CD4-positive, alpha-beta T cell treated with Interleukin-10 for 1 hour (primary cell): ENCODE measurements around the gene NCOR1.
"Not testable (repeated sequence)": the region's sequence is repeated elsewhere in the genome, so short reads cannot be mapped to it uniquely, and the experiment has no call there.

ENCODE experiments used
- DNase-seq: peaks from one replicate; pipeline ENCODE4 v3.0.0-alpha.2; 2020

NCOR1 gene

DNA sequence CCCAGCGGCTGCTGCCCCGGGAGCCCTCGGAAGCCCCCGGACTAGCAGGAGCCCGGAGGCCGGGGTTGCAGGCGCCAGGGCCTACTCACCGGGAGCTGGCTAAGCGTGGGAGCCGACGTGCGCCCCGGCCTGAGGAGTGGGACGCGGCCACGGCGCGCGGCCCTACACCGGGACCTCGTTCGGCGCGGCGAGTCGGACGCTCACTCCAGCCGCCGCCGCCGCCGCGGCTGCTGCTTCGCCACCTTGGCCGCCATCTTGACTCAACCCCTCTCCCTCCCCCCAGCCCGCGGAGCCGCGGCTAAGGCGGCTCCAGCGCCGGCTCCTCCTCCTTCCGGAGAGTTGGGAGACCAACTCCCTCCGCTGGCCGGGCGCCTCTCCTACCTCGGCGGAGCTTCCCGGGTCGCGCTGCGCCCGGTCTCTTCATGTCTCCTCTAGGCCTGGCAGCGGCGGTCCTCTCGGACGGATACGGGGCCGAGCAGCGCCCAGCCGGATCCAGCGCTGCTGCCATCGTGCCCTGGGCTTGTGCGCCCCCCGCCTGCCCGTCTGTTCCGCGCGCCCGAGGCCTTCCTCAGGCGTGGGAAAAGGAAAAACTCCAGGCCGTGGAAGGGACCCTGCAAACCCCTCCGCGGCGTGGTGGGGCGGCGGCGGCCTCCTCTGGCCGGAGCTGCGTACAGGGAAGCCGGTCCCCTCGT, at the start of gene NCOR1:
NCOR1 (minus strand) TSS at position 262 of the 692 bp plus-strand sequence. CDS start 20,965 bp downstream, outside the sequence.
- peak; percentile 88 for DNase-seq

- no peak for DNase-seq
Observed at GRCh38 chr17:16262201-16262600, 46.9 kb upstream of the NCOR1 start.

- DNase-seq: no peak
Observed at GRCh38 chr17:16261049-16261448, 45.7 kb upstream of the NCOR1 start.

DNA sequence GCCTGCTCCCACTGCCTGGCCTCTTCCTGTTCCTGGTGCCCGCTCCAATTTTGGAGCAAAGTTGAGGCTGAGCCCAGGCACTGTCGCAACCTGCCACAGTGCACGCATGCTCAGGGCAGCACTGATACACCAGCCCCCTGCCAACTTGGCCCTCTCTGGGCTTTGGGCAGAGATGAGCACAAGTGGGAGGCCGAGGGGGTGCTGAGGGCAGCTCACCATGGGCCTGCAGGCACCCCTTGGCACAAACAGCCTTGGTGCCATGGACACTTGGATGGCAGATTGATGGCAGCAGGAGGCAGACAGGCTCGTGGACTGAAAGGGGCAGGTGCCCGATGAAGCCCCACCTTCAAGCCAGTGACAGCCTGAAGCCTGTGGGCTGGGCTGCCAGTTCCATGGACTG, 44.6 kb upstream of the NCOR1 start:
- no peak for DNase-seq

- DNase-seq: no peak
Observed at GRCh38 chr17:16258901-16259300, 43.6 kb upstream of the NCOR1 start.

GRCh38 chr17:16255481-16255921, 40.2 kb upstream of the NCOR1 start:
- DNase-seq: no peak

GRCh38 chr17:16254773-16255400, 39.6 kb upstream of the NCOR1 start:
- no peak for DNase-seq

- no peak for DNase-seq
Observed at GRCh38 chr17:16251556-16251955, 36.2 kb upstream of the NCOR1 start.

GRCh38 chr17:16251043-16251442, 35.7 kb upstream of the NCOR1 start:
- no peak for DNase-seq

DNA sequence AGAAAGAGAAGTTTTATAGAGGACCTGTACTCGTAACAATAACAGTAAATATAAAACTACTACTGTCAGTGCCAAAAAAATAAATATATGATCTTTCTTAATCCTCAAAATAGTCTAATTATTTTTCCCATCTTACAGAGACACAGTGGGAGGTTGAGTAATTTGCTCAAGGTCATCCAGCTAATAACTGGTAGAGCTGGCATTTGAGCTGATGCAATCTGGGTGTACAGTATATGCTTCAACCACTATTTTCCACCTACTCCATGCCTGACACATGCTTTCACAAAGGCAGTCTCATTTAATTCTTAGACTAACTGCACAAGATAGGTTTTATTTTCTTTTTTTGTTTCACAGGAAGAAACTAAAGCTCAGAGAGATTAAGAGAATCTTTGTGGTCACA, 35.3 kb upstream of the NCOR1 start:
- DNase-seq: no peak

DNA sequence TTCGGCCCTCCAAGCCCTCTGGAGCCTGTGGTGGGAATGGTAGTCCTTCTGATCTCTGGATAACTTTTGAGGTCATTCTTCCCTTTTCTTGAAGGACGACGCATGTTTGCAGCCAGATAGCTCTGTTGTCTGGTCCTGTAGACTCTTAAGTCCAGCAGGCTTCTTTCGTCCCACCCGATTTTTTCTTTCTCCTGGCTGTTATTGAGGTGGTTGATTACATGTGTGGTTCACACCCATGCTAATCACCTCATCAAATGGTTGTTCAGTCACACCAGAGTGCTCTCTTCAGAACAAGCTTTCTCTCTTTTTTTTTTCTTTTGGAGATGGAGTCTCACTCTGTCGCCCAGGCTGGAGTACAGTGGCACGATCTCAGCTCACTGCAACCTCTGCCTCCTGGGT, 32.3 kb upstream of the NCOR1 start:
- no peak for DNase-seq

DNA sequence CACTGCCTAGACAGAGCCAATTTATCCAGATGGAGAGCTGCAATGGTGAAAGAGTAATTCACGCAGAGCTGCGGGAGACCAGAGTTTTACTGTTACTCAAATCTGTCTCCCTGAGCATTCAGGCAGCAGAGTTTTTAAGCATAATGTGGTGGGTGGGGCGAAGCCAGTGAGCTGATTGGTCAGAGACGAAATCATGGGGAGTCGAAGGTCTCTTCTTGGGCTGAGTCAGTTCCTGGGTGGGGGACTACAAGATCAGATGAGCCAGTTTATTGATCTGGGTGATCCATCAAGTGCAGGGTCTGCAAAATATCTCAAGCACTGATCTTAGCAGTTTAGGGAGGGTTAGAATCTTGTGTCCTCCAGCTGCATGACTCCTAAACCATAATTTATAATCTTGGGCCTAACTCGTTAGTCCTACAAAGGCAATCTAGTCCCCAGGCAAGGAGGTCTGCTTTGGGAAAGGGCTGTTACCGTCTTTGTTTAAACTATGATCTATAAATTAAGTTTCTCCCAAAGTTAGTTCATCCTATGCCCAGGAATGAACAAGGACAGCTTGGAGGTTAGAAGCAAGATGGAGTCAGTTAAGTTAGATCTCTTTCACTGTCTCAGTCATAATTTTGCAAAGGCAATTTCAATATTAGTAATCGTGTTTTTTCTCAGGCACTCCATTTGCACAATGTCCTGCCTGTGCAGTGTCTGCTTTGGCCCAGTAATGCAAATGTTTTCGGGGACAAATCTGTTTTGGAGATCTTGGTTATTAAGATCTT, 28.6 kb upstream of the NCOR1 start:
- DNase-seq: no peak

- DNase-seq: no peak
Observed at GRCh38 chr17:16243385-16243784, 28.1 kb upstream of the NCOR1 start.

DNA sequence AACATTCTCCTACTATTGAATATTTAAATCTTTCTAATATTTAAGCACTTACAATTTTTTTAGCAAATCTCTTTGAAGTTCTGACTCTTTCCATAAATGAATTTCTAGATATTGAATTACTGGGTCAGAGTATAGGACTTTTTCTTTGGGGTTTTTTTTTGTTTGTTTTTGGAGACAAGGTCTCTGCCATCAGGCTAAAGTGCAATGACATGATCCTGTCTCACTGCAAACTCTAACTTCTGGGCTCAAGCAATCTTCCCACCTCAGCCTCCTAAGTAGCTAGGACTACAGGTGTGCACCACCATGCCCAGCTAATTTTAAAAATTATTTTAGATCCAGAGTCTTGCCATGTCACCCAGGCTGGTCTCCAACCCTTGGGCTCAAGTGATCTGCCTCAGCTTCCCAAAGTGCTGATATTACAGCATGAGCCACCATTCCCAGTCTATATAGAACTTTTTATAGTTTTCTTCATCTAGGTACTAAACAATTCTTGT, 26.6 kb upstream of the NCOR1 start:
- no peak for DNase-seq

DNA sequence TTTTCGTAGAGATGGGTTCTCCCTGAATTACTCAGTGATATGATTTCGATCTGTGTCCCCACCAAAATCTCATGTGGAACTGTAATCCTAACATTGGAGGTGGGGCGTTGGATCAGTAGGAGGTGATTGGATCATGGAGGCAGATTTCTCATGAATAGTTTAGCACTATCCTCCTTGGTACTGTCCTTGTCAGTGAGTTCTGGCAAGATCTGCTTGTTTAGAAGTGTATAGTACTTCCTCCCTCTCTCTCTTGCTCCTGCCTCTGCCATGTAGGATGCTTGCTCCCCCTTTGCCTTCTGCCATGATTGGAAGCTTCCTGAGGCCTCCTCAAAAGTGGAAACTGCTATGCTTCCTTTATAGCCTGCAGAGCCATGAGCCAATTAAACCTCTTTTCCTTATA, 24.6 kb upstream of the NCOR1 start:
- no peak for DNase-seq

DNA sequence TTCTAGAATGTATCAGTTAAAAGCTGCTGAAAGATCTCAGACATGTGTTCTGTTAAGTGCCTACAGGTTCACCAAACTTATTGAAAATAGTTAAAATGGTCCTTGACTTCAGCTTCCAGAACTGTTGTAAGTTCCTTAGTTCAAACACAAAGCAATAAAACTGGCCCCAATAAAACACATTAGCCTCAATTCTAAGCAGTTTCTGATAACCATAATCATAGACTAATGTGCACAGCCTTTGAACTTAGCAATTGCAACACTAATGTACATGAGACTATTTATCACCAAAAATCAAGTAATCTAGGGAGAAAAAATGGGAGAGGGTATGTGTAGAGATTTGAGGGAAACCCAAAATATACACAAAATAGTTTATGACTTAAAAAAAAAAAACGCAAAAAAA, 17.1 kb upstream of the NCOR1 start:
- no peak for DNase-seq

- not testable (repeated sequence) for DNase-seq
Observed at GRCh38 chr17:16229912-16230561, 14.7 kb upstream of the NCOR1 start.

DNA sequence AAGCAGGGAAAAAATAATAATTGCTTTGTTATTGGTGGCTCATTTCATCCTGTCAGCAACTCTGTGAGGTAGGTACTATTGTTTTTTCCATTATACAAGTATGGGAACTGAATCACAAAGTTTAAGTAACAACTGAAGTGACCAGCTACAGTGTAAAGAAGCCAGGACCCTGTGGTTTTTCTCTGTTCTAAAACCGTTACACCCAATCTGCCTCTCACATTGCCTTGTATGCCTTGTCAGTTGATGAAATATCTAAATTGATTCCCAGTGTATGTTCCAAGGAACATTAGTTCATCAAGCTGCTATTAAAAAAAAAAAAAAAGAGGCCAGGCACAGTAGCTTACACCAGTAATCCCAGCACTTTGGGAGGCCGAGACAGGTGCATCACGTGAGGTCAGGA, 7.1 kb upstream of the NCOR1 start:
- DNase-seq: no peak

GRCh38 chr17:16217002-16217635, 1.8 kb upstream of the NCOR1 start, which contains the start of gene PIGL:
Gene PIGL, plus strand, starts transcription at chr17:16217210. Its CDS starts 17 bp downstream, at chr17:16217227.
- peak; percentile 90 for DNase-seq

- not testable (repeated sequence) for DNase-seq
Observed at GRCh38 chr17:16216341-16217001, 1.1 kb upstream of the NCOR1 start.

DNA sequence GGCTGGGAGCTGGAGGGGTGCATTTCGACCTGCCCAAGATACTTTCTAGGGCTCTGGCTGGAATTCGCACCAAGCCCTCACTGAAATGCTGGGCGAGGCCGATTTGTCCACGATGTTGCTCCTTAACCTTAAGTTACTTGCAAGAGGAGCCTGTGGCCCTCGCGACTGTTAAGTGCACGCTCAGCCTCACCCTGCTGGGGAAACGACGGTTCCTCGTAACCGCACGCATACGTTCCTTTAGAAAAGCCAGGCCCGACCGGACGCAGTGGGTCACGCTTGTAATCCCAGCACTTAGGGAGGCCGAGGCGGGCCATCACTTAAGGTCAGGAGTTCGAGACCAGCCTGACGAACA, 607 bp upstream of the NCOR1 start:
- DNase-seq: no peak

DNA sequence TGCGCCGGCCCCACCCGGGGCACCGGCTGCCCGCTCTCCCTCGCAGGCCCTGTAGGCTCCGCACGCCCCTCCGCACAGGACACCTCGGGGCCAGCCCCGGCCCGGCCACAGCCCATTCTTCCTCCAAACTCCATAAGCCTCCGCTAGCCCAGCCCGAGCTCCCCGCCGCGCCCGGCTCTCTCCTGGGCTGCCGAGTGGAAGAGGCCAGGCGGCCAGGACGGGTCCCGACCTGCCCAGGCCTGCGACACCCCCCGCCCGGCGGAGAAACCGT, 397 bp downstream of the NCOR1 start:
- no peak for DNase-seq
